Stimulated activated CD8-positive, alpha-beta memory T cell treated with anti-CD3 and anti-CD28 coated beads, Interleukin-2, amount 100 ng/mL, for 48 hours (primary cell): ENCODE measurements around the gene CRYBB3.
"Not testable (repeated sequence)": the region's sequence is repeated elsewhere in the genome, so short reads cannot be mapped to it uniquely, and the experiment has no call there.

Experiments used
- DNase-seq, 2 donors: peaks; one replicate each; pipeline ENCODE4 v3.0.0-alpha.2; 2020; ENCODE audit warnings: low read depth in 2 of 2

CRYBB3 gene

DNA sequence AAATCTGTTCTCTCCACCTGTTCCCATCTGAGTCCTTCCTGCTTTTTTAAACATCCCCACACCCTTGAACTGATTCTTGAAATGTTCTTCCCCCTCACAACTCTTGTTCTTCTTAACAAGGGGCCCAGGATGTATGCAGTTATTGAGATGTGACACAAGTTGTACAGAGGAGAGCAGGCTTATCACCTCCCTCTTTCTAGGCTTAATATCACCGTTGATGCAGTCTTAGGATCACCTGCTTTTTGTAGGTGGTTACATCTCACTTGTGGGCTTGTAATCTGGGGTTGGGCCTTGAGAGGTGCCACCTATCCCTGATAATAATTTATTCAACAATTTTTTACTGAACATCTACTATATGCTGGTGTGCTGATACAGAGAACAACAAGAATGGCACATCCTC lies 6.2 kb downstream of the CRYBB3 start:
- DNase-seq = no peak

DNA sequence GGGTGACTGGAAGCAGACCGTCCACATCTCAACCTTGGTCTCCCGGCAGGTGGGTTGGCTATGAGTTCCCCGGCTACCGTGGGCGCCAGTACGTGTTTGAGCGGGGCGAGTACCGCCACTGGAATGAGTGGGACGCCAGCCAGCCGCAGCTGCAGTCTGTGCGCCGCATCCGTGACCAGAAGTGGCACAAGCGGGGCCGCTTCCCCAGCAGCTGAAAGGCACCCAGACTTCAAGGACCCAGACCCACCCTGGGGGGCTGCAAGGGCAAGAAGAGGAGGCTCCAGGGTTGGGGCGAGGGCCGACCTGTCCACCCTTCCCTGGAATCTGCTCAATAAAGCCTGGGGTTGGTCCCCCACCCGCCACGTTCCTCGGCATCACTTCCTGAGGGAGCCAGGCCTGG lies 7.3 kb downstream of the CRYBB3 start:
- DNase-seq = no peak

DNA sequence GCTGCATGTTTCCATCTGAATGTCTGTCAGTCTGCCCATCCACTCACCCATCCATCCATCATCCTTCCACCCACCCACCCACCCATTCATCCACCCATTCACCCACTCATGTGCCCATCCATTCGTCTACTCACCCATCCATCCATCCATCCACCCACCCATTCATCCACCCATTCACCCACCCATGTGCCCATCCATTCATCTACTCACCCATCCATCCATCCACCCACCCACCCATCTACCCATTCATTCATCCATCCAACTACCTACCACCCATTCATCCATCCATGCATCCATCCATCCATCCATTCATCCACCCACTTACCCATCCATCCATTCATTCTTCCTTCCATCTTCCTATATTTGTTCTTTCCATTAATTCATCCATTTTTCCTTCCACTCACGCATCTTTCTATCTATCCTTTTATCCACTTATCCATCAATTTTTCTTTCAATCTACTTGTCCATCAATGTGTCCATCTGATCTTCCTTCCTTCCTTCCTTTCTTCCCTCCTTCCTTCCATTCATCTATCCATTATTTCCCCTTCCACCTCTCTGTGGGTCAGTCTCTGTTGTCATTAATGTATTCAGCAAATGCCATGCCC lies 8.0 kb downstream of the CRYBB3 start:
- no peak for DNase-seq

DNA sequence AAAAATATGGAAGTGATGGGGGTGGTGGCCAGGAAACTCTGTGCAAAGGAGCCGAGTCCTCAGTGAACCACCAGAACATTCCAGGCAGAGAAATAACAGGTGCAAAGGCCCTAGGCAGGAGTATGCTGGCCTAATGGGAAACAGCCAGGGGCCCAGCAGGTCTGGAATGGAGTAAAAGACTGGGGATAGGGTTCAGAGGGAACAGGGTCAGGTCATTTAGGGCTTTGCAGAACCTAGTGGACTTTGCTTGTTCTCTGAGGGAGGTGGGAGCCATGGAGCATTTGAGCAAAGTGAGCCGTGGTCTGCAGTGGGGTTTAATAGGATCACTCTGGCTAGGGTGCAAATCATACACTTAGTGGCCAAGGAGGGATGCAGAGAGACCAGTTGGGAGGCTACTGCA lies 8.7 kb downstream of the CRYBB3 start:
- no peak for DNase-seq

DNA sequence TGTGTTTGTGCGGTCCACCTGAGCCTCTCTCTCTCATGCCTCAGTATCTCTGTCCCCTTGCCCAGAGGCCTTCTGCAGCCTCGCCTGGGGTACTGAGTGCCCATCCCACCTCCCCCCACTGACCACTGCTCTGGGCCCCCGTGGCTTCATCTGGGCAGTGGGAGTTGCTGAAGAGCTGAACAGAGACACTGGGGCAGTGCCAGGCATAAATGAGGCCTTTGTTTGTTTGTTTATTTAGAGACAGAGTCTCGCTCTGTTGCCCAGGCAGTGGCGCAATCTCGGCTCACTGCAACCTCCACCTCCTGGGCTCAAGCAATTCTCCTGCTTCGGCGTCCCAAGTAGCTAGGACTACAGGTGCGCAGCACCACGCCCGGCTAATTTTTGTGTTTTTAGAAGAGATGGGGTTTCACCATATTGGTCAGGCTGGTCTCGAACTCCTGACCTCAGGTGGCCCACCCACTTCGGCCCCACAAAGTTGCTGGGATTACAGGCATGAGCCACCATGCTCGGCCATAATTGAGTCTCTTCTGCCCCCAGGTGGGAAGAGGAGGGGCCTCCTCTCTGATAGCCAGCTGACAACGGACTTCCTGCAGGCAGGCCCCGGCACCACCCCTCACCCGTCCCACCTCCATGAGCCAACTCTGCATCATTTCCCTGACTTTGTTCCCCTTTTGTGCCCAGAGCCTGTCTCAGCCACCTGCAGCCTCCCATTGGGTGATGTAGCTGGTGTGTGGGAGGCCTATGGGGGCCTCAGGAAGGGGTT lies 9.3 kb downstream of the CRYBB3 start:
- DNase-seq = no peak

DNA sequence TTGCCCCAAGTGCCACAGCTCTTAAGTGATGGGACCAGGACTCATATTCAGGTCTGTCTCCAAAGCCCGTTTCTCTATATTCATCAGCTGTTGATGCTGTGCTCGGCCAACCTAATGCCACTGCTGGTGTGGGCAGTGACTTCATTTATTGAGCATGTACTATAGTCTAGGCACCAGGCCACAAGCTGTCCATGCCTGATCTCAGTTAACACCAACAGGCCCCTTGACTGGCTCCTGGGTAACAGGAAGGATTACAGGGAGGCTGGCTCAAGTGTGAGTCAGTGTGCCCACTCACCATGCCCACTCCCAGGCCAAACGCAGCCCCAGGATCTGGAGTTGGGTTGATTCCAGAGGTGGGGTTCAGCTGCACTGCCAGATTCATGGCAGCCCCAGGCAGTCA lies 11.1 kb downstream of the CRYBB3 start:
- DNase-seq = no peak

DNA sequence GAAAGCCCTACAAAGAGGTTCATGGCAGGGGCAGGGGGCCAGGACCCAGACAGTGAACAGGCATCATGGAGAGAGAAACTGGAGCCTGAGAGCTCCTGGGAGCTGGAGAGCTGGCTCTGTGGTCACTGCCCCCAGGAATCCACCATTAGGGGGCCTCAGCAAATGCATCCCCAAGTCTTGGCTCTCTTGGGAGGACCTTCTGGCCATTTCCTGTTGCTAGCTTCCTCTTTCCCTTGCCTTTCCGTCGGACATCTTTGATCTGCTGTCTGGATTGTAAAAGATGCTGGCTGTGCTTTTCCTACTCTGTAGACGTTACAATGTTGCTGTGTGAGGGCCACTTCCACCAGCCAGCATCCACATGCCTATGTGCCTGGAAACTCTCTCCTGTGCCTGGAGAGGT lies 12.7 kb downstream of the CRYBB3 start:
- DNase-seq = no peak

DNA sequence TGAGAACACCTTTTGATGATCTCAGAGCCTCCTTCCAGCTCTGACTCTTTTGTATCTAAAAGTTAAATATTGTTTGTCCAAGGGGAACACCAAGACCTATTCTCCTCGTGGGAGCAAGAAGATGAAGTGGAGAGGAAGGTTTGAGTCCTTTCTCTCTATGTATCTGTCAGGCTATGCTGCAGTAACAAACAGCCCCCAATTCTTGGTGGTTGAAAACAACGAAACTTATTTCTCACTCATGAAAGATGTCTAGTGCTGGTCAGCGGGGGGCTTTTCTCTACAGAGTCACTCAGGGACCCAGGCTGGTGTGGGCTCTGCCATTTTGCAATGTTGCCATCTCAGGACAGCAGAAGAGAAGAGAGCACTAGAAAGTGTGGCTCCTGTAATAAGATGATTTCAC lies 13.6 kb downstream of the CRYBB3 start:
- no peak for DNase-seq

DNA sequence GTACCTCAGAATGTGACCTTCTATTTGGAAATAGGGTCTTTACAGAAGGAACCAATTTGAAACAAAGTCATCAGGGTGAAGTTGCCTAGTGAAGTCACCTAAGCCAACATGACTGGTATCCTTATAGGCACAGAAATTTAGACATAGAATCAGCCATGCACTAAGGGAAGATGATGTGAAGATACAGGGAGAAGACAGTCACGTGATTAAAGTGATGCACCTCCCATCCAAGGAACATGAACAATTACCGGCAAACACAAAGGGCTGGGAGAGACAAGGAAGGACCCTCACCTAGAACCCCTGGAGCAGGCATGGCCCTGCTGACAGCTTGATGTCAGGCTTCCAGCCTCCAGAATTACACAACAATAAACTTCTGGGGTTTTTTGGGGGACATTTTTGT lies 16.6 kb downstream of the CRYBB3 start:
- DNase-seq = no peak

DNA sequence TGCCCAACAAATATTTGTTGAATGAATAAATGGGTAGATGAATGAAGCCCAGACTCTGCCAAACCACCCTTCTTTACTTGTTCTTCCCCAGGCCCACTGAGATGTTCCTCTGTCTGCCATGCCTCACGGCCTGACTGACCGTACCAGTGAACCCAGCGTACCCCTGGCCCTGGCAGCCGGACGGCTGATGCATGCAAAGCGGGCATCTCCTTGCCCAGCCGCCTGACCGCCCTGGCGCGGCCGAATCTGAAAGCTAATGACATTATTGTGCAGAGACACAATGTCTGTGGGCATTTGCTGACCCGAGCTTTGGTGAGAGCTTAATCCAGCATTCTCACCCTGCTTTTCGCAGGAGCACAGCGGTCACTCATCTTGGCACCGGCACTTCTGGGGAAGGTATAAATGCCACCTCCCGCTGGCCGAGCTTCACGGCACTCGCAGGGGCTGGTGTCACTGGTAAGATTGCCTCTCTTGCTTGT lies 19.6 kb downstream of the CRYBB3 start, which contains the start of gene CRYBB2:
TSS of gene CRYBB2 (plus strand) at position 429 of the 479 bp plus-strand sequence. CDS start 1,791 bp downstream, outside the sequence.
- DNase-seq = no peak

DNA sequence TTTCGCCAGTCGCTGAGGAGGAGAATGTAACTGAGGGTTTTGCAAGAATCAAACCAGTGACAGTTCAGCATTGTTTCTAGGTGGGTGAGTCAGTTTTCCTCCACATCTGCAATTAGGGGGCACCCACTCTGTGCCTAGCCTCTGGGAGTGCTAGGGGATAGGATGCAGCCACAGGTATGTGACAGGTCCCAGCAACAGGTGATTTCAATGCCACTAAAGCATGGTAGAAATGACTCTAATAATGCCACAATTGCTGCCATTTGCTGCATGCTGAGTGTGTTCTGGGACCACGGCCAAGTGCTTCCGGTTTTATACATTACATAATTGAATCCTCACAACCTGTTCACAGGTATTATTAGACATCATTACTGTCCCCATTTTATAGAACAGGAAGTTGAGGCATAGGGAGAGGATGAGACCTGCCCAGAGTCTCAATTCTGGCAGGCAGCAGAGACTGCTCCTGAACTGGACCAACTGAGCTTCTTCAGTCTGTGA lies 20.3 kb downstream of the CRYBB3 start:
- no peak for DNase-seq

DNA sequence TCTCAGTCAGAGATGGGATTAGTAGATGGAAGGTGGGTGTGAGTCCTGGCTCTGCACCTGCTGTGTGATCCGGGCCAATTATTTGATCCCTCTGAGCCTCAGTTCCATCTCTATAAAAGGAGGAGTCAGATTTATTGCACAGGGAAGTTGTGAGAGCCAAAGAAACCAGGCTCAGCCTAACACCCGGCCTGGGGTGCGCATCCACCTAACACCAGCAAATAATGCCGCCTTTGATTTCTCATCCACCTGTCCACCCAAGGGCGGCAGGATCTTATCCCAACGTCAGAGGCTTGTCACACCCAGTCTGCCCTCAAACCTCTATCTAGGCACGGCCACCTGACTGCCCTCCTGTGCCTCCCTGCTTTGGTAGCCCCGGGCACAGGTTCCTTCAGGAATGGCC lies 22.1 kb downstream of the CRYBB3 start:
- DNase-seq = no peak

DNA sequence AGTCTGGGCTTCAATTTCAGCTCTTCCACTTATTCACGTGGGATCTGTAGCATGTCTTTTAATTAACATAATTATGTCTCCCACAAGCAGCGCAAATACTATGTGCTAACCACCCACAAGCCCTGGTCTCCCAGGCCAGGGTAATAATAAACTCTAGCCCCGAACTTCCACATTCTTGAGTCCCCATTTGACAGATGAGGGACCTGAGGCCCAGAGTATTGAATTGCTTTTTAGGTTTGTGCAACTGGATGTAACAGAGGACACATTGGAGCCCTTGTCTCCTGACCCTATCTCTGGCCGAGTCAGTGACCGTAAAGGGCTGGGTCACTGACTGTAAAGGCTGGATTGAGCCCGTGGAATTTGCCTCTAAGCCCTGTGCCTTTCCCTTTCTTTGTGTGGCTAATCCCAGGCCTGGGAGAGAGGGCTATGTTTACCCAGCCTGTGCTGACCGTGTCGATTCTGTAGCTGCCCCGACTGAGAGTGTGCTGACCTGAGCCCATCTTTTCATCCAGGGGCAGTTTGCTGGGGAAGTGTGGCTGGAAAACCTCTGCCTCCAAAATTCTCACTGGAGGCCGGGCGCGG lies 23.7 kb downstream of the CRYBB3 start:
- no peak for DNase-seq

DNA sequence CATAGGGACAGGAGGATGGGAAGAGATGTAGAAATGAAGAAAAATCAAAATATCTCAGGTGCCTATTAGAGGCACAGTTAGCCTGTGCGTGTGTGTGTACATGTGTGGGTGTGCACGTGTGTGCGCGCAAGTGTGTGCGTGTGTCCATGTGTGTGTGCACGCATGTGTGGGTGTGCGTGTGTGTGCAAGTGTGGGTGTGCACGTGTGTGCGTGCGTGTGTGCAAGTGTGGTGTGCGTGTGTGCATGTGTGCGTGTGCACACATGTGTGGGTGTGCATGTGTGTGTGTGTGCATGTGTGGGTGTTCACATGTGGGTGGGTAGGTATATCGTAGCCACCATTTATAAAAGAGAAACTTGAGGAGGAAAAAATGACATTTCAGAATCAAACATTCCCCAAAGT lies 29.2 kb downstream of the CRYBB3 start:
- no peak for DNase-seq

DNA sequence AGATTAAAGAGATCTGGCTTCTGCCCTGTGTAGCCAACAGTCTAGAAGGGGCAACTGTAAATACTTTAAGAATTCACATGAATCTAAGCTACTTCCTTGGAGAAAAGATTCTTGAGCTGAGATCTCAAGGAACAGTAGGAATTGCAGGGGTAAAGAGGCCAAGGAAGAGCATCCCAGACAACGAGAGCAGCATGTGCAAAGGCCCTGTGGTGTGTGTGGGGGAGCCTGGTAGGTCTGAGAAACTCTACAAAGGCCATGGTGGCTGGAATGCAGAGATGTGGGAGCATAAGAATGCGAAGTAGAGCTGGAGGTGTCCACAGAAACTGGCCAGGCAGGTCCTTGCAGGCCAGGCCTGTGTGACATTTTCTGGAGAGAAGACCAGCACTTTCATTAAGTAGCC lies 31.1 kb downstream of the CRYBB3 start:
- DNase-seq = not testable (repeated sequence)

DNA sequence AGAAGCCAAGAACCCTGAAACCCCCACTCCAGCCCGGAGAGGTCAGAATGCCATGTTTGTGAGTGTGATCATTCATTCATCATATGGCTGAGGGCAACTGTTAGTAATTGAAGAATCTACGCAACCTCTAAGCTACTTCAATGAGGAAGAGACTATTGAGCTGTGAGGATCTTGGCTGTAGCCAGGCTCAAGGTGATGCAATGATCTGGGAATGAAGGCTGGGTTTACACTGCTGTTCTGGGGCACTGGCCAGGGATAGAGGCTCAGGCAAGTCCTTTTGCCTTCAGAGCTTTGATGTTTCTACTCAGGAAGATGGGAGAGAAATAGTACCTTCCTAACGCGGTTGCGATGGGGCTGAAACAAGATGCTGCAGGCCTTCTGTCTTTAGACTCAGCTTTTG lies 32.6 kb downstream of the CRYBB3 start:
- DNase-seq = no peak

DNA sequence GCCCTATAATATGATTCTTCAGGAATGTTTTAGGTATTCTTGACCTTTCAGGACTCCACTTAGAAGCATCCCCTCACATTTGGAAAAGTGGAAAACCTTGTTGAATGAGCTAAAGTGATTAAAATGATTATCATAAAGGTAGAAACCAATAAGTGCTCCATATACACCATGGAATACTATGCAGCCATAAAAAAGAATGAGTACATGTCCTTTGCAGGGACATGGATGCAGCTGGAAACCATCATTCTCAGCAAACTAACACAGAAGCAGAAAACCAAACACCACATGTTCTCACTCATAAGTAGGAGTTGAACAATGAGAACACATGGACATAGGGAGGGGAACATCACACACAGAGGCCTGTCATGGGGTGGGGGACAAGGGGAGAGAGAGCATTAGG lies 34.0 kb downstream of the CRYBB3 start:
- not testable (repeated sequence) for DNase-seq

DNA sequence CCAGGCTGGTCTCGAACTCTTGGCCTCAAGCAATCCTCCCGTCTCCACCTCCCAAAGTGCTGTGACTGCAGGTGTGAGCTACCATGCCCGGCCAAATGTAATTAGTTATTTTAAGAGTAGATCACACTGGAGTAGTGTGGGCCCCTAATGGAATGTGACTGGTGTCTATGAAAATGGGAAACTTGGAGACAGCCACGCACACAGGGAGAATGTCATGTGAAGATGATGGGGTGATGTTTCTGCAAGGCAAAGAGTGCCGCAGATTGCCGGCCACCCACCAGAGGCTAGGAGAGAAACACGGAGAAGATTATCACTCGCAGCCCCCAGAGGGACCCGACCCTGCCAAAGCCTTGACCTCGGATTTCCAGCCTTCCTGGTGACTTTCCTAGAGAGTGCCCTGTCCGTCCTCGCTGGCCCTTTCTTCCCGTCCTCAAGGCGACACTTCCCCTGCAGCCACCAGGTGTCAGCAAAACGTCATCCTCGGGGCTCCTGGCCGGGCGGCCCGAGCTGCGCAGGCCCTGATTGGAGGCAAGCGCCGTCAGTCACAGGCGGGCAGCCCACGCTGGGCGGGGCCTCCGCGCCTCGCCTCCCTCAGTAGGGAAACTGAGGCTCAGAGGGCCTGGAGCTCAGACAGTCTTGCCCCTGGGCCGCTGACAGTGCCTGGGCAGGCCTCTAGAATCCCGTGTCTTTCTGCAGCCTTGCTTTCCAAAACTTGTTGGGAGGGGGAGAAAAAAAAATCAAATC lies 36.1 kb downstream of the CRYBB3 start:
- peak; percentile 64 to 67 for DNase-seq

DNA sequence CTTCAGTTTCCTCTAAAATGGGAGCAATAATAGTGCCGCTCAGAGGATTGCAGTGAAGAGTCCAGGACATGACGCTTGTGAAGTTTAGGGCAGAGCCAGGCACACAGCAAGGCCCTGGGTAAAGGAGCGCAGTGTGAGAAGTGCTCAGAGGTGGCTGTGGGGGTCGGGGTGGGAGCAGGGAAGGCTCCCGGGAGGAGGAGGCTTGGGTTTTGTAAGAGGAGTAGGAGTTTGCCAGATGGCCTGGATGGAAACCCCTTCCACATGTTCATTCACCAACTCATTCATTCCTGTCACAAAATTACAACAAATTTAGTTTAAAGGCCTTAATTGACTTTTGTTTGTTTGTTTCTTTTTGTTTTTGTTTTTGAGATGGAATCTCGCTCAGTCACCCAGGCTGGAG lies 36.8 kb downstream of the CRYBB3 start:
- DNase-seq = no peak

DNA sequence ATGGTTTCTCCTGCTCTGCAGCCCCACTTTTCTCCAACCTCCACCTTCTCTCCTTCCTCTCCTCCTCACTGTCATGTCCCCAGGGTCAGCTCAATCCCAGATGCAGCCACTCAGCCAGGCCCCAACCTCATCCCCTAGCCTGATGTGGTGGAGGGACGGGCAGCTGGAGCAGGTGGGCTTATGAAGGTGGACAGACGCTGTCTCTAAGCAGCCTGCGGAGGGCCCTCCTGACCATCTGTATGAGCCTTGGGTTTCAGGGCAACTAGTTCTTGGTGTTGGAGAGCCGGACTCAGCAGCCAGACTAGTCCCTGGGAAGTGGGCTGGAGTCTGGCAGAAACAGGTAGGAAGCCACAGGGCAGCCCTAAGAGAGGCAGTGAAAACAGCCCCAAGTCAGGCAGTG lies 37.8 kb downstream of the CRYBB3 start:
- no peak for DNase-seq

DNA sequence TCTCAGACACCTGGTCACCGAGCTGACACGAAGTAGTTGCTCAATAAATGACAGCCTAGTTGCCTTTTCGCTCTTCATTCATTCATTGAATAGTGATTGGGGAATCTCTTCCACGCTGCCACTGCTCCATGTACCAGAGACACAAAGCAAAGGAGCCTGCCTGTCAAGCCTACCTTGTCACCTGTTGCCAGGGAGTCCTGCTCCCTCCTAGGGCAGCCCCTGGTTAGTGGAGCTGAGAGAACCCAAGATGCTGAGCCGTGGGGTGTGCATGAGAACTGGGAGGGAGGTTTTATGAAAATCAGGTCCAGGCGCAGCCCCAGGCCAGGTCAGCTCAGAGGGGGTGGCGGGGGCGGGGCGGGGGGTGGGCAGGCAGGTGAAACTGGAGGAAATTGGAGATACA lies 38.4 kb downstream of the CRYBB3 start:
- not testable (repeated sequence) for DNase-seq

DNA sequence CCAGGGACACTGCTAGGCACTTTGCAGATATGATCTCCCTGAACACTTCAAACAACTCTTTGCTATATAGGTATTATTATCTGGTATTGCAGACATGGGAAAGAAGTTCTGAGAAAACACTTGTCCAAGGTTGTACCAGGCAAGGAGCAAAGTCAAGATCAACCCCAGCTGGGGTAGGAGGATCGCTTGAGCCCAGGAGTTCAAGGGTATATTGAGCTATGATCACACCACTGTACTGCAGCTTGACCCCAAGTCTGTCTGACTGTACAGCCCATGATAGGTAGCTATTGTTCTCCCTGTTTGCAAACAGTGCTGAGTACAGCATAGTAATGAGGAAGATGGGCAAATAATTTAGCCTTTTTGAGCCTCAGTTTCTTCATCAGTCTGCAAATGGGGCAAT lies 55.5 kb downstream of the CRYBB3 start:
- not testable (repeated sequence) for DNase-seq
